CD14-positive monocyte (primary cell): Measurements from ENCODE around the gene CITED1. TPM values are rescaled to one million over a fixed set of nuclear protein-coding genes. Genes with fewer than 3 reads are reported as not detected.
A peak's percentile ranks its signal among the peaks of the same experiment; 100 is the strongest.

Source experiments
- DNase-seq, 3 donors: peaks; one replicate each; pipeline ENCODE4 v3.0.0-alpha.2; 2011 to 2022
- H2AFZ ChIP-seq: 2 replicates; pipeline ENCODE4 v1.6.0; 2012; ENCODE audit warnings: mild to moderate bottlenecking, low read depth, low read length, inconsistent platforms; ENCODE audit not compliant: insufficient read depth, poor library complexity, severe bottlenecking
- H3K27ac ChIP-seq, 2 donors: 1 replicate in 1 of 2; 2 replicates in 1 of 2; pipeline ENCODE4 v1.5.1; 2012 to 2013; ENCODE audit warnings: low read length in 2 of 2, control low read depth in 1 of 2, inconsistent platforms in 1 of 2, low read depth in 1 of 2, mild to moderate bottlenecking in 1 of 2
- H3K27me3 ChIP-seq, 2 donors: one replicate each; pipeline versions ENCODE4 v1.6.0 to v1.6.1; 2011 to 2013; ENCODE audit warnings: low read length in 2 of 2; ENCODE audit not compliant: control insufficient read depth in 2 of 2, insufficient read depth in 2 of 2
- H3K36me3 ChIP-seq, 2 donors: replicated peaks in 1 of 2; 1 replicate in 1 of 2; 2 replicates in 1 of 2; pipeline versions ENCODE4 v1.5.1 to v1.6.1; 2012 to 2013; ENCODE audit warnings: low read length in 2 of 2, control low read depth in 1 of 2, inconsistent platforms in 1 of 2, mild to moderate bottlenecking in 1 of 2; ENCODE audit not compliant: insufficient read depth in 2 of 2, control insufficient read depth in 1 of 2
- H3K4me1 ChIP-seq, 2 donors: 1 replicate in 1 of 2; 2 replicates in 1 of 2; pipeline versions ENCODE4 v1.5.1 to v1.6.1; 2012 to 2013; ENCODE audit warnings: low read length in 2 of 2, control low read depth in 1 of 2, inconsistent platforms in 1 of 2, mild to moderate bottlenecking in 1 of 2, moderate library complexity in 1 of 2; ENCODE audit not compliant: insufficient read depth in 2 of 2, control insufficient read depth in 1 of 2
- H3K4me2 ChIP-seq: replicated peaks from 2 replicates; pipeline ENCODE3; 2012; ENCODE audit warnings: low read length, moderate library complexity, mild to moderate bottlenecking; ENCODE audit not compliant: poor library complexity, severe bottlenecking; ENCODE audit errors: extremely low read depth
- H3K4me3 ChIP-seq, 3 experiments: fragments of 200-600 bp in 1 of 3; sonication (generic) in 1 of 3; replicated peaks in 1 of 3; 1 replicate in 2 of 3; 2 replicates in 1 of 3; pipeline ENCODE4 v1.5.1; 2011 to 2013; ENCODE audit warnings: low read length in 3 of 3, mild to moderate bottlenecking in 3 of 3, control low read depth in 2 of 3, low read depth in 2 of 3, inconsistent platforms in 1 of 3, moderate library complexity in 1 of 3
- H3K79me2 ChIP-seq: 2 replicates; pipeline ENCODE4 v1.6.0; 2012; ENCODE audit warnings: mild to moderate bottlenecking, control low read depth, inconsistent platforms, low read length, moderate library complexity; ENCODE audit not compliant: insufficient read depth
- H3K9ac ChIP-seq: 2 replicates; pipeline ENCODE4 v1.6.0; 2017; ENCODE audit warnings: low read length, mild to moderate bottlenecking; ENCODE audit not compliant: insufficient read depth, poor library complexity, severe bottlenecking
- H3K9me3 ChIP-seq, 2 donors: replicated peaks in 1 of 2; 1 replicate in 1 of 2; 2 replicates in 1 of 2; pipeline versions ENCODE4 v1.5.1 to v1.6.1; 2012 to 2013; ENCODE audit warnings: low read length in 2 of 2, control low read depth in 1 of 2; ENCODE audit not compliant: control insufficient read depth in 1 of 2, insufficient read depth in 1 of 2
- H4K20me1 ChIP-seq: 2 replicates; pipeline ENCODE4 v1.6.0; 2012; ENCODE audit warnings: mild to moderate bottlenecking, low read length, control low read depth, moderate library complexity; ENCODE audit not compliant: insufficient read depth
- H3K27ac Mint-ChIP-seq, 7 donors: one replicate each; pipeline ENCODE4 v1.8.0; 2020; ENCODE audit warnings: mild to moderate bottlenecking in 7 of 7, mixed read lengths in 7 of 7, moderate library complexity in 6 of 7, inconsistent platforms in 2 of 7
- H3K27me3 Mint-ChIP-seq, 3 donors: one replicate each; pipeline ENCODE4 v1.8.0; 2021 to 2022; ENCODE audit warnings: low read depth in 3 of 3, mild to moderate bottlenecking in 3 of 3, mixed read lengths in 3 of 3, moderate library complexity in 3 of 3, inconsistent platforms in 1 of 3
- H3K36me3 Mint-ChIP-seq, 2 donors: one replicate each; pipeline ENCODE4 v1.8.0; 2020; ENCODE audit warnings: mixed read lengths in 2 of 2, inconsistent platforms in 1 of 2, mild to moderate bottlenecking in 1 of 2
- H3K4me1 Mint-ChIP-seq: one replicate; pipeline ENCODE4 v1.8.0; 2020; ENCODE audit warnings: mild to moderate bottlenecking, mixed read lengths
- H3K4me3 Mint-ChIP-seq, 2 donors: one replicate each; pipeline ENCODE4 v1.8.0; 2020; ENCODE audit warnings: mild to moderate bottlenecking in 2 of 2, mixed read lengths in 2 of 2, moderate library complexity in 1 of 2
- H3K9me3 Mint-ChIP-seq, 7 donors: one replicate each; pipeline ENCODE4 v1.8.0; 2020 to 2022; ENCODE audit warnings: mixed read lengths in 7 of 7, mild to moderate bottlenecking in 6 of 7, moderate library complexity in 6 of 7, inconsistent platforms in 2 of 7
- CTCF ChIP-seq: fragments of 200-600 bp; IDR thresholded peaks from one replicate; pipeline ENCODE4 v1.8.0; 2022; ENCODE audit warnings: antibody characterized with exemption, mild to moderate bottlenecking
- WGBS: methylation state at CpG from one replicate; pipeline ENCODE4 v1.1.5; 2013; ENCODE audit warnings: missing lambda C conversion rate; ENCODE audit not compliant: insufficient coverage; 5-methylcytosine and 5-hydroxymethylcytosine counted together
- intact Hi-C, 2 donors: fragments of 100-400 bp; cut with micrococcal nuclease; formaldehyde crosslinking; loops; one replicate each; pipeline versions ENCODE4 v1.15.0 to v1.15.1; 2023
- polyA plus RNA-seq, 3 donors: library from polyadenylated mRNA; depleted of rRNA in 1 of 3; unstranded in 2 of 3; stranded (reverse) in 1 of 3; fragments of 300-500 nt in 2 of 3; fragments of >200 nt in 1 of 3; fragmentation: Illumina TruSeq in 2 of 3; gene quantifications; 1 replicate in 2 of 3; 2 replicates in 1 of 3; pipeline ENCODE4 v1.2.3, GENCODE V29; 2012 to 2021

The CITED1 gene
- polyA plus RNA-seq, 3 donors = 0.36 TPM; not detected in 2

DNA sequence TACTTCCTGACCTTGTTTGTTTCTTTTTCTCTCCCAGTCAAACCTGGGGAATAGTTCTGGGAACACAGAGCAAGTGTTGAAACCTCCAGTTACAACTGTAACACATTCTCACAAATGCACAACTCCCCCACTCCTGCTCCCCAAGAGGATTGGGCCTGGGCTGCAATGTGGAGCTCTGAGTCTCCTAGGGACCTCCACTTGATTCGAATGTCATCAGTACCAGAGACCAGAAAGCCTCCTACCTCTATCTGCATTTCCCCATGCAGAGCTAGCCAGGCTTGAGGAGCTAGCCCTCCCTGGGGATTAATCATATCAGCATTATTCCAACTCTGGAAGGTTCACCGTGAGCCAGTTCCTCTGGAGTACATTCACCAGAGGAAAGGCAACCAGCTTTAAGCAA, 41.7 kb upstream of the CITED1 start:
- peaks cover 0 to 17% (median 0%) of the 10 kb centered on the region in 3 donors for H3K27me3 Mint-ChIP-seq

DNA sequence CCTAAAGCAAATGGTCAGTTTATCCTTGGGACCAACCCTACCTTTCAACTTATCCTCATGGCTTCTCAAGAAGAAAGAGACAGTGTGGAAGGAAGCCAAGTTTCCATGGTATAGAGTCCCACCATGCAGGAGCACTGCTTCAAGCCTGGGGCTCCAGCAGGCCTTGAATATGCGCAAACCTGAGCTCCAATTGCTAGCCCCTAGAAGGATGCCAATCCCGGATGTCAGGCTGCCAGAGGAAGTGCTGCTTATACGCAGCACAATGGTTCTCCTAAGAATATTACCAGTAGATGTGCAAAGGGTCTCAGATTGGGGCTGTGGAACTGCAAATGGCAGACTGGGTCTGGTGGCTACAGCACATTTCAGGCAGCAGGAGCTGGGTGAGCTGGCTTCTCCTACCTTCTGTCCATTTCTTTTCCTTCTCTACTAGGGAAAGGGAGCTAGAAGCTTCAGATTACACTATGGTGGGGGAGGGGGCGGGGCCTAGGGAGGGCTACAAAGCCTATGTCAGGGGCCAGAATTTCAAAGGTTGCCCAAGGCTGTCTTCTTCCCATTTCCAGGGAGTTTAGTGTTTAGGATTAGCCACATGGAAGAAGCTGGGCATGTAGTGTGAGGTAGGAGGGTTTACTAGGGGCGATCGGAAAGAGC, 40.7 kb upstream of the CITED1 start:
- DNase-seq = no peak
- Histone ChIP-seq H3K4me3 (no peak overlapping the region), H3K9me3 (no peaks in the 10 kb centered on the region), H2AFZ (no peak overlapping the region), H3K79me2 (no peaks in the 10 kb centered on the region), H3K4me2 (no peak overlapping the region), H4K20me1 (no peaks in the 10 kb centered on the region), H3K4me1 (no peaks in the 10 kb centered on the region), H3K9ac (no peak overlapping the region), H3K36me3 (peaks cover 9 to 34% of the 10 kb centered on the region in 2 donors), H3K27me3 (no peaks in the 10 kb centered on the region), H3K27ac (no peak overlapping the region)
- intact Hi-C loops = no loop called here
- no CpG with 5 or more reads among the region's 6 CpGs for WGBS
- H3K9me3 Mint-ChIP-seq = peaks cover 0 to 4% (median 0%) of the 10 kb centered on the region in 7 donors
- no peak for TF ChIP-seq CTCF
- H3K27ac Mint-ChIP-seq = no peak overlapping the region
- no peak overlapping the region for H3K4me3 Mint-ChIP-seq
- H3K4me1 Mint-ChIP-seq = no peaks in the 10 kb centered on the region
- H3K27me3 Mint-ChIP-seq = peaks cover 0 to 12% (median 0%) of the 10 kb centered on the region in 3 donors
- peaks cover 15 to 34% of the 10 kb centered on the region in 2 donors for H3K36me3 Mint-ChIP-seq

More for the DNA sequence above, 41.7 kb upstream of the CITED1 start:
- Histone ChIP-seq H3K4me3 (no peak overlapping the region), H3K4me2 (no peak overlapping the region), H3K9ac (no peak overlapping the region), H3K9me3 (no peaks in the 10 kb centered on the region), H3K27me3 (no peaks in the 10 kb centered on the region), H3K36me3 (peaks cover 10 to 37% of the 10 kb centered on the region in 2 donors), H3K79me2 (no peaks in the 10 kb centered on the region), H3K27ac (no peak overlapping the region), H3K4me1 (no peaks in the 10 kb centered on the region), H4K20me1 (no peaks in the 10 kb centered on the region), H2AFZ (no peak overlapping the region)
- Mint-ChIP-seq H3K4me3 (no peak overlapping the region), H3K4me1 (no peaks in the 10 kb centered on the region), H3K9me3 (peaks cover 0 to 4% (median 0%) of the 10 kb centered on the region in 7 donors), H3K36me3 (peaks cover 15 to 37% of the 10 kb centered on the region in 2 donors), H3K27ac (peak overlapping the region in 2 of 7 donors; percentile 1 to 20)
- TF ChIP-seq CTCF = no peak
- WGBS = no CpG with 5 or more reads among the region's 2 CpGs
- intact Hi-C loops = no loop called here
- DNase-seq = no peak
